CD4-positive, alpha-beta T cell treated with Interleukin-6 at 100 ng/mL for 8 hours (primary cell): ENCODE data around the gene ITPK1.

Experiments used
- DNase-seq: peaks from one replicate; pipeline ENCODE4 v3.0.0-alpha.2; 2020; ENCODE audit warnings: mixed read lengths, low spot score

The ITPK1 gene

DNA sequence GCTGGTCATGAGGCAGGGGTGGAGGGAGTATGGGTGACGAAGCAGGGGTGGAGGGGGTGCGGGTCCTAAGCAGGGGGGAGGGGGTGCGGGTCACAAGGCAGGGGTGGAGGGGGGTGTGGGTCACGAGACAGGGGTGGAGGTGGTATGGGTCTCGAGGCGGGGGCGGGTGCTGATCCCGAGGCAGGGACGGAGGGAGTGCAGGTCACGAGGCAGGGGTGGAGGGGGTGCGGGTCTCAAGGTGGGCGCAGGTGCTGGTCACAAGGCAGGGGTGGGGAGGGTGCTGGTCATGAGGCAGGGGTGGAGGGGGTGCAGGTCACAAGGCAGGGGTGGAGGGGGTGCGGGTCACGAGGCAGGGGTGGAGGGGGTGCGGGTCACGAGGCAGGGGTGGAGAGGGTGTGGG, 56.5 kb downstream of the ITPK1 start:
- DNase-seq: no peak

DNA sequence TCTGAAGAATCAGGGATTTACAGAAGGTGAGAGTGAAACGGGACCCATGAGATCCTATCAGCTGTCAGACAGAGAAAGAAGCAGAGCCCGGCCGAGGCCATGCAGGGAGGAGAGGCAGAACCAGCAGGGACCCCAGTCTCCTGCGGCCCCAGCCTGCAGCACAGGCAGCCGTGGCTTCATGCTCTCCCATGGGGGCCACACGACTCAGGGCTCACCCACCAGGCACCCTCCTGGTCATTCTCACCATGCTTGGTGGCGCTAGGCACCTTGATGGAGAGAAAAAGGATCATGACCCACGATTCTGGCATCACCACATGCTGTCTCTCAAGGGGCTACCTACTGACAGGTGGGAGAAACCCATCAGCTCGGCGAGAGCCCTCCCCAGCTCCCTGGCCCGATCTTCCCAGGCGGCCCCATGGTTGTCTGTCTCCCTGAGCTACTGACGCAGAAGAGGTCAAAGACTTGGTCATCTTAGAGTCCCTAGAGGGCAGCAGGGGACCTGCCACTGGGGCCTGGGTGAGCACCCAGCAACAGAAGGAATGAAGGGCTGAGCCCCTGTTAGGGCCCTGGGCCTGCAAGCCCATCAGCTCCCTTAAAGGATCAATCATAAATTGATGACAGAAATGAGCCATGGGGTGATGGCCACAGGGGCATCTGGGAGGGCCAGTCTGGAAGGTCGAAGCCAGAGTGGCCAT, 58.0 kb downstream of the ITPK1 start:
- DNase-seq: no peak

DNA sequence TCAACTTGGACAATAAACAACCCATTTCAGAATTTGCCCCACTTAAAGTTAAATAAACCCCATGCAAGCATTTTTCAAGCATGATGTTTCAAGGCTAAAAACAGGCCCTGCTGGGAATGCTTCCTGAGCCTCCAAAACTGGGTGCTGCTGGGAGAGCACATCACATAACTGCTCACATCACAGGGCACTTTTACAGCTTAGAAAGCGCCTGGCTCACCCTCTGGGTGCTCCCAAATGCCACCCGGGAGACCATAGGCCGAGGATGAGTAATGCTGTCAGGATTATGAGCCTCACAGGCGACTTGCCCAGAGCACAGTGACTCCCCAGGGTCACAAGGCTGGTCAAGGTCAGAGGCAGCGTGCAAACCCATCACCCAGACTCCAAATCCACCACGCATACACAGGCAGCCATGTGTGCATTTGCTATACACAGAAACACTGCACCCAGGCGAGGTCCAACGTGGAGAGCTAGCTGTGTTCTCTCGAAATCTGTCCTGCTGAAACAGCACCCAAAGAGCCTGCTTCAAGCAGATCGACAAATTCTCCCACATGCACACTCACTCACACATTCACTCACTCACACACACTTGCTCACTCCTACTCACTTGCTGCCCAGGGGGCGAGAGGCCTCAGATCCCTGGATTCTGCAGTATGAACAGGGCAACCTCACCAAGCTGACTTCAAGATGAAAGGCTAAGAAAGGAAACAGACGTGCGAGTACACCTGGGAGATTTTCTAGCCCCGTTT, 58.7 kb downstream of the ITPK1 start:
- DNase-seq: no peak

DNA sequence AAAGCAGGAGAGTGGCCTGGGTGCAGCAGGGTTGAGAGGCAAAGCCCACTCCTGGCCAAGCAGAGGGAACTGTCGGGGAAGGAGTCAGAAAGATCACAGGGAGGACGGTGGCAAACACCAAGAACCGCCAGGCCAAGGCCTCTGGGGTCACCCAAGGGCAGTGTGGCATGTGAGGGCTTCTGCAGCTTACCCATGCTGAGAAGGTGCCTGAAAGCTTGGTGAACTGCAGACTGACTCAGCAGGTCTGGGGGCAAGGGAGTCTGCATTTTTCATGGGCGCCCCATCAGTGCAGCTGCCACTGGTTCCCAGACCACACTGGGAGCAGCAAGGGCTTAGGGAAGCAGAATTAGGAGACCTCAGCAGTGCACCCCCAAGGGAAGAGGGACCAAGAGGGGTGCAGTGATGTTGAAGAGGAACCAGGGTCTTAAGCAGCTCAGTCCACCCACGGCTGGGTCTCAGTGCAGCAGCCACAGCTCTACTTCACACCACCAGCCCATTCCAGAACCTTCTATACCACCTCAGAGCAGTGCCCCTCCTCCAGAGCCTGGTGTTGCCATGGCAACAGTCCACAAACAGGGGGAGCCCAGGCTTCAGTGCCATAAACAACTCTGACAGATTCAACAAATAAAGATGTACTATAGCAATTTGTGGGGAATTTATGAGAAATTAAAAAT, 59.4 kb downstream of the ITPK1 start:
- DNase-seq: no peak

DNA sequence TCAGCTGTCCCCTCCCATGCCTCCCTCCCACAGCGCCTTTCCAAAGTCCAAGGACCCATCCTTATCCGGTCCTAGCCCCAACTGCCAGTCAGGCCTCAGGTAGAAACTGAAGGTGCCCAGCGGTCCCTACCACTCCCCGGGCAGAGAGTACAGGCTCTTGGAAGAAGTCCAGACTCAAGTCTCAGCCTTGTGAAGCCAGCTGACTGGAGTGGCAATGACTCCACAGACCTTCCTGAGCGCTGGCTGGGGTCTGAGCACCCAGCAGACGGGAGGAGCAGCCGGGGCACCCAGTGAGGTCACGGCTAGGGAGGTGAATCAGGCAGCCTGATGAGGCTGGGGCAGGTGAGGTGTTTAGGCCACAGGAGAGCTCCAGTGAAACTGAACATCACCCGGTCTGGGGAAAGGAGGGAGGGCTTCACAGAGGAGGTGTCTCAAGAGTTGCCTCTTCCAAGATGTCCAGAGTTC, 60.0 kb downstream of the ITPK1 start:
- DNase-seq: no peak

DNA sequence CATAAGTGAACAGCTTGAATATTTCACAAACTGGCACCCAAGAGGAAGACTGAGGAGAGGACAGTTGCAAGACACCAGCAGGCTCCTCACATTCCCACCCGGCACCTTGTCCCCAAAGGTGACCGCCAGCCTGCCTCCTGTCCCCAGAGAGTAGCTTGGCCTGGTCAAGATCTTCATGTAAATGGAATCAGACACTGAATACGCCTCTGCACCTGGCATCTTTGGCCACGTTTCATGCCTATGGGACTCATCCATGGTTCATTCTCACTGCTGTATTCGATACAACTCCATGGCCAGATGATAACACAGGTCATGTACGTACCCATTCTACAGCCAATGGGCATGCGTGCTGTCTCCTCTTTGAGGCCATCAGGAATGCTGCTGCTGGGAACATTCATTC, 60.8 kb downstream of the ITPK1 start:
- DNase-seq: no peak

DNA sequence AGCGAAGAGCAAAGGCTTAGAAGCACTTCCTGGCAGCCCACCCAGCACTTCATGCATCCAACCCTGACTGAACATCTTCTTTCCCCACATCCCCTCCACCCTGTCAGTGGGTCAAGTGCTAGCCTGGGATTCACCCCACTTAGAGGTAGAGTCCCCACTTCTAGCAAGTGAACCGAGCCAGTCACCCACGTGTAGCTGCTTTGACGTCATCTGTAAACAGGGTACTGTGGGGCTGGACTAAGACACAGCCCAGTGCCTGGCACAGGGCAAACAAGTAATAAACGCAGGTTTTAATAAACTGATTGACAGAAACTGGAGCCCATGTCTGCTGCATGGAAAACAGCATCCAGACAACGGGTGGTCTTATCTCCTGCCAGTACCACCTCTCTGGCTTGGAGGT, 61.7 kb downstream of the ITPK1 start:
- DNase-seq: no peak

DNA sequence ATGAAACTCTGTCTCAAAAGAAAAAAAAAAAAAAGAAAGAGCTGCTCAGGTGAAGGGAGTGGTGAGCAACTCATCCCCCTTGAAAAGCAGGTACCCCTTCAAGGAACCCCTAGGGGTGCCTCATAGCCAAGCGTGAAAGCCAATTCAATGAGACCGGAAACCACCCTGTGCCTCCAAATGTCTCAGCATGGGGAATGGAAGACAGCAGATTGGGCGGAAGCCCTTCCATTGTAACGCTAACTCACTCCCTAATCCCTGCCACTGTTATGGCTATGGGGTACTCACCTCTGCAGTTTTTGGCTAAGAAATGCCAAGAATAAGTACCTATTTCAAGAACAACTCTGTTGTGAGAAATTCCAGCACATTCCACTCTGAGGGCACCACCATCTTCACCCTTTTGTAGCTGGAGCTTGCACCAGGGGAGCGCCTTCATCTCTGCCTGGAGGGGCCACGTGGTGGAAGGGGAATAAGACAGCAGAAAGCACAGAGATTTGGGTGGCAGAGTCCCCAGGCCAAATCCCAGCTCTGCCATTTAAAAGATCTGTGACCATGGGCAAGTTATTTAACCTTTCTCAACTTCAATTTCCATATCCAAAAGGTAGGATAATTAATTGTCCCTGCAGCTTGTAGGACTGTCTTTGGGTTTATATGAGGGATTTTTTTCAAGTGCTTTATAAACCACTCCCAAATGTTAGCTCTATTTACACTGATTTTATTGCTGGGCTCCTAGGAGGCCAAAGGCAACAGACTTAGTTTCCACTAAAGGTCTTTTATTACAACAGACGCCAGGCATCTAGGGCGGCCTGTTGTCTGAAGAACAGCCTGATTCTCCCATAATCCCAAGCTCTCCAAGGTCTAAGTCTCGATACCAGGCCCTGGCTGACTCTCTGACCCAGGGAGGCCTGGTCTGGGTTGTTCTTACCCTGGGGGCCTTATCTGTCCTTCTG, 63.9 kb downstream of the ITPK1 start:
- no peak for DNase-seq

DNA sequence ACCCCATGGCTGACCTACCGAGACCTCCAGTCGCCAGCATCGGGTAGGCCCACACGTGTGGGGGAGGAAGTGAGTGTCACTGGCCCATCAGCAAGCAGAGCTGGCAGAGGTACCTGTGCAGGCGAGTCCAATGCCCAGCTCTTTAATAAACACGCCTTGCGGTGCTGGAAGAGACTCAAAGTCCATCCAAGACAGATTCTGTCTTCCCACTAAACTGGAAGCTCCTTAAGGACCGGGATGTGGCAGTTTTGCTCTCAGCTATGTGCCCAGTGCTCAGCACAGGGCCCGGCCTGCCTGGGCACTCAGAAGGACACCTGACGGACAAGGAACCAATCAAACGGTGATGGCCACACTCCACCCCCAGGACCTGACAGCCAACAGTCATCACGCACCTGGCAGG, 65.0 kb downstream of the ITPK1 start:
- DNase-seq: no peak

DNA sequence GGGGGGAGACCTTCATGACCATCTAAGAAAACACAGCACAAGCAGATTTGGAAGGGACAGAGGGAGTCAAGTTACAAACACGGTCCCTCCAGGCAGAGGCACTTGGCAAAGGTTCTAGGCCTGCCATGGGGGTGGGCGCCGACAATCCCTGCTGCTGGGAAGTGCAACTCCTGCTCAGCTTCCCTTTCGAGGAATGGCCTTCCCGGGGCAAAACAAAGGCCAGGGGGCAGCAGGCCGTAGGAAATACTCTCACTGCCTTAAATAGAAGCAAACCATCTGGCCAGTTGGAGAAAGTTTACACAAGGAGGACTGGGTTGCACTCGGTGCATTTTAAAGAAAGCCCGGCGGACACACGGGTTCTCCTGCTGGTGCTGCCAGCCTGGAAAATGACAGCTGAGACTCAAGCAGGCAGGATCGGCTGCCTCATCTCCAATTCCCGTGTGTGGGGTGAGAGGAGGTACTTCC, 65.8 kb downstream of the ITPK1 start:
- no peak for DNase-seq

DNA sequence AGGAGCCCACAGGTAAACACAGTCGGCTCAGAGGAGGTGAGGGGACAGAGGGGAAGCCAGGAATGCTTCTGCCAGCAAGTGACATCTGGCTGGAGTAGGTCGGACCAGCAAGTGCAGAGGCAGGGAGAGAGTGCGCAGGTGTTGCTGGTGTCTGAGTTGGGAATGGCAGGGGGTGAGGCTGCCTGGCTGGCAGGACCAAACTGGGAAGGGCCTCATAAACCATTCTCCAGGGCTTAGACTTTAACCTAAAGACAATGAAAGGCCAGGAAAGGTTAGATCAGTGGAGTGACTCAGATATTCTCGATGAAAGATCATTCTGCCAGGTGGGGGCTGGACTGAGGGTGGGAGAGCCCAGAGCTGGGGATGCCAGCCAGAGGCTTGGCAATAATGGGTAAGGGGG, 66.4 kb downstream of the ITPK1 start:
- no peak for DNase-seq

DNA sequence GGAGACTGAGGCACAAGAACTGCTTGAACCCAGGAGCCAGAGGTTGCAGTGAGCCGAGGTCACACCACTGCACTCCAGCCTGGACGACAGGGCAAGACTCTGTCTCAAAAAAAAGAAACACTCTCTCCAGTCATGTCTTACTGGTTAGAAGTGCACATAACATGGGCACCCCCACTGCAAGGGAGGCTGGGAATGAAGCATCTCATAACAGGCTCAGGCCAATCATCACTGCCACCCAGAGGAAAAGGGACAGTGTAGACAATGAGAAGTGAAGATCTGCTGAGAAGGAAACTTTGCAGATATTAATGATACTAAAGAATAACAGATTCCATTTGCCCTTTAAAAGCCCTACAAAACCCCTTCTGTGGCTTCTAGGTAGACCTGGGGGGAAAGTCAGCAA, 66.9 kb downstream of the ITPK1 start:
- DNase-seq: no peak

DNA sequence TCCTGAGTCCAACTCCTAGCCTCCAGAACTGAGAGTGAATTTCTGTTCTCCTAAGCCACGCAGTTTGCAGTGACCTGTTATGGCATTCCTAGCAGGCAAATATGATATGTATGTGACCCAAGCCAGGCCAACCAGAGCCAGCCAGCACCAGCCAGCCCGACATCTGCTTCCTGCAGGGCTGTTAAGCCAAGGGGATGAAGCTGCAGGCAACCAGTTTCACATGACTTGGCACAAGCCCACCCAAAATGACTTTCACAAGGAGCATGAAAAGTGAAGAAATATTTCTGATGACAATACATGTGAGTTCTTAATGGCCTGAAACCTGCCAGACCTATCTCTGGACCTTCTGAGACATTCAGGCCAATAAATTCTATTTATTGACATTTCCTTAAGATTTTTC, 68.1 kb downstream of the ITPK1 start:
- DNase-seq: no peak

DNA sequence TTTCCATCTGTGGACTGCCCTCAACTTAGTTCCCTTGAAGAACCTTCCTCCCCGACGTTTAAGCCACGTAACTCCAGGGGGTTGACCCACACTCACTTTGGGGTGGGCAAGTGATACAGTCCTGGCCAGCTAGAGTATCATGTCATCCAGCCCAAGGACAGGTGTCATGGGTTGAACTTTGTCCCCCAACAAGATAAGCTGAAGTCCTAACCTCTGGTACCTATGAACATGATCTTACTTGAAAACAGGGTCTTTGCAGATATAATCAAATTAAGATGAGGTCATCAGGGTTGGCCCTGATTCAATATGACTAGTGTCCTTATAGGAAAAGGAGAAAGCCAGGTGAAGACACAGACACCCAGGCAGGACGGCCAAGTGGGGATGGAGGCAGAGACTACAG, 68.6 kb downstream of the ITPK1 start:
- DNase-seq: no peak

DNA sequence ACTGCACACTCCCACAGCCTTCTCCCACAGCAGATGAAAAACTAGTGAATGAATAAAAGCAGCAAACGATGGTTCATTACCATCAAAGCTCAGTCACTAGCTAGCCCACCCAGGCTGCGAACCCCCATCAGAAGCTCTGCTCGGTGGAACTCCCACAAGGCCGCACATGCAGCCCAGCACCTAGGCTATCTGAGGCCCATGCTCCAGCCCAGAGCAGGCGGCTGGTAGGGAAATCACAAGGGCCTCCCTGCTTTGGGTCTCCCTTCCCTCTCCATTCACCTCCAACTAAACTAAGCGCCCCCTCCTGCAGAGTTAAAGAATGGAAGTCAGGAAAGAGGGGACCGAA, 69.0 kb downstream of the ITPK1 start:
- no peak for DNase-seq

DNA sequence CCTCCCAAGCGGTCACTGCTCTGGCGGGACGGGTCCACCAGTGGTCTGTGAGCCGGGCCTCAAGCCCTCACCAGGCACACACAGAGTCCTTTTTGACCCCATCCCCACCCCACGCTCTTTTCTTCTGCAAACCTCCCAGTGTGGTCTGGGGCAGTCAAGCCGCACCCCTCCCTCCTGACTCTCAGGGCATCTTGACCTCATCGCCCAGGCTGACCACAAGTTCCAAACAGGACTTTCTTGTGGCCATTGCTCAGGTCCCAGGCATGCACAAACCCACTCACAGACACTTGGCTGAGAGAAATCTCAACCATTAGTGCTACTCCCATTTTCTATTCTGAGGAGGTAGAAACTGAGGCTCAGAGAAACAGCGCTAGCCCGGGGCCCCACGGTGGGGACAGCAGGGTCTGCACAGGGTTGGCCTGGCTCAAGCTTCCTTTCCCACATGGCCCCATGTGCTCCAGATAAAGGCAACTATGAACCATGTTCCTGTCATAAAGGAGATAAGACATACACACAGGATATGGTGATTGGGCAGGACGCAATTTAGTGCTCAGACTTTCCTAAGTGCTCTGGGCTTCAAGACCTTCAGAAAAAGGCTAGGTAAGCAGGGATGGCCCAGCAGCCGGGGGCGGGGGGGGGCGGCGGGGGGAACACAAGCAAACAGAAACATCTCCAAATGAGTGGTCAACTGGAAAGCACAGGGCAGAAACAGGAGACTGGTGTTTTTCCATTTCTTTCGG, 69.6 kb downstream of the ITPK1 start:
- DNase-seq: no peak

DNA sequence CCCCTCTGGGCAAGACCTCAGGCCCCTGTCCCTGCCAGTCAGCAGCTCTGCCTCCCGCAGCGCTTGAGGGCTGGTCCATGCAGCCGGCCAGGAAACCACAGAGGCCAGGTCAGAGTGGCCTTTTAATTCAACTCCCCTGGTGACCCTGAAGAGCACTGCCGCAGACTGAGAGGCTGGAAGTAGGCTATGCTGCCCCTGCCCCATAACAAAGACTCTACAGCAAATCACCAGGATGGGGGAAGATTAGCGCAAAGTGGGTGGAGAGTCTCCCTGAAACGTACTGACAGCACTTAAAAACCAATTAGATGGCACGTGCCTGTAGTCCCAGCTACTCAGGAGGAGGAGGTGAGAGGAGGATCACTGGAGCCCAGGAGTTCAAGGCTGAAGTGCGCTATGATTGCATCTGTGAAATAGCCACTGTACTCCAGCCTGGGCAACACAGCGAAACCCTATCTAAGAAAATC, 70.5 kb downstream of the ITPK1 start:
- no peak for DNase-seq

DNA sequence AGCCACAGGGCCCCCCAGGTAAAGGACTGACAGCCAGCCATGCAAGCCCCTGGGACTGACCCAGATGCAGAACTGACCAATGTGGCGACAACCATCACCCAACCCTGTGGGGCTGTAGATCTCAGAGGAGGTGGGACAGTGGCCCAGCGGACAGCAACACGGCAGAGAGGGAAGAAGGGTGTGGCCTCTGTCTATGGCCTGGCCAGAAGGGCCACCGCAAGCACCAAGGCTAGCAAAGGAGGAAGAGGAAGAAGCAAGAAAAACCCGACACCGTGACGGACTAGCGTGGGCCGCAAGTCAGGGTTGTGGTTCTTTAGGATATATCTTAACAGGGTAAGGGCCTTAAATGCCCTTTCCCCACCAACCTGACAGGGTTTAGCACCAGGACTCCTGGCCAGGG, 71.2 kb downstream of the ITPK1 start:
- DNase-seq: no peak

DNA sequence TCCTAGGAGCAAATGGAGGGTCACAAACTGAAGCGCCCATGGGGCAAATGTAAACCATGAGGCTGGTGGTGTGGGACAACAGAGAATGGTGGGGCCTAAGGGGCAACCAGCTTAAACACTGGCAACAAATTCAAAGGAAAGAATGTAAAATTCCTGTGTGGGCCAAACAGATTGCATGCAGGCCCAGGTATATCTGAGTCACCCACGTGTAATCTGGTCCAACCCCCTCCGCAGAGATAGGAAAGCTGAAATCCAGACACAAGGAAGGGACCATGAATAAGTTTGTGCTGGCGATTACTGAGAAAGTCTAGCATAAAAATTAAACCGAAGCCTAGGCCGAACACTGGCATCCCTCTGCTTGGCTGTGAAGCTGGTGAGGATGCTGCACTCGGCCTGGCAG, 71.6 kb downstream of the ITPK1 start:
- DNase-seq: no peak

DNA sequence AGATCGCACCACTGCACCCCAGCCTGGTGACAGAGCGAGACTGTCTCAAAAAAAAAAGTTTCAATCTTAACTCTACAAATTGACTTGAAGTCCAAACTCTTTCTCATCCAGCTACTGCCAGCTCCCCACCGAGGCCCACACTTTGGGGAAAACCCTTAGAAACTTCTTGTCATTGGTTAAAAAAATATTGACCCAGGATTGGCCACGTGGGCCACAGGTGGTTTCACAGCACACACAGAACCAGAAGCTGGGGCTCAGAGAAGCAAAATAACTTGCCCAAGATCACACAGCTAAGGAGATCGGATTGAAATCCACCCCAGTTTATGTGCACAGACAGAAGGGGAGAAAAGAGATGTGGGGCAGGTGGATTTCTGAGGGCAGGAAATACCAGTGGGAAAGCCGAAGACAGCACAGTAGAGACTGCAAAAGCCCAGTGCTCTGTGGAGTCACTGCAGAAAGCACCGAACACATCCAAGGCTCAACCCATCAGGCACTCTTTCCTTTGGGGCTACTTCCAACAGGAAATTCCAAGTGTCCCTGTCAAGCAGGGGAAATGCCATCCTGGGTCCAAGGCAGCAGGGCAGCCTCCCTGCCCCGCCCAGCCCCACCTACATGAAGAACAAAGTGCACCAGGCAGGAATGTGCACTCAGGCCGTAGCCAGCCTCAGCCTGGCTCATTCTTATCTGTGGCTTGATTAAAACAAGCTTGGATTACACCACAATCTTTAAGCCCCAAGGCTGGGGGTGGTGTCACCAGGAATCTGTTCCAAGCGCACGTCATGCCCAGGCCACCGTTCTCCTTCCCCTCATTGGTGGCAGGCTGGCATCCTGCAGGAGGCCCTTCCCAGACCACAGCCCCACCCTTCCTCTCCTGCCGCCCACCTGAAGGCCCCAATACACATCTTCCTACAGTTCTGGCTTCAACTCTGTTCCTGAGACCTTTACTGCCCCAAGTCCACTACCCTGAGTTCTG, 72.5 kb downstream of the ITPK1 start:
- no peak for DNase-seq
